Endodermal cell (in vitro differentiated cells): ENCODE data around the gene RAB7B. TPM values are rescaled to one million over a fixed set of nuclear protein-coding genes. Genes with fewer than 3 reads are reported as not detected.

Experiments
- DNase-seq: peaks from one replicate; pipeline ENCODE4 v3.0.0-alpha.2; 2017
- H3K27ac ChIP-seq: 2 replicates; pipeline ENCODE4 v1.5.1; 2013; ENCODE audit warnings: mild to moderate bottlenecking, low read depth, low read length, moderate library complexity
- H3K27me3 ChIP-seq: 2 replicates; pipeline ENCODE4 v1.6.1; 2013; ENCODE audit warnings: mild to moderate bottlenecking, low read length, moderate library complexity; ENCODE audit not compliant: insufficient read depth, control insufficient read depth, poor library complexity, severe bottlenecking
- H3K36me3 ChIP-seq: 2 replicates; pipeline ENCODE4 v1.7.0; 2013; ENCODE audit warnings: mild to moderate bottlenecking, low read length, moderate library complexity; ENCODE audit not compliant: control insufficient read depth, insufficient read depth
- H3K4me1 ChIP-seq: one replicate; pipeline ENCODE4 v1.7.0; 2013; ENCODE audit warnings: low read length; ENCODE audit not compliant: control insufficient read depth, insufficient read depth
- H3K4me3 ChIP-seq: 2 replicates; pipeline ENCODE4 v1.5.1; 2013; ENCODE audit warnings: mild to moderate bottlenecking, low read length, moderate library complexity
- H3K9ac ChIP-seq: 2 replicates; pipeline ENCODE4 v1.6.1; 2013; ENCODE audit warnings: mild to moderate bottlenecking, low read length, moderate library complexity; ENCODE audit not compliant: poor library complexity, severe bottlenecking; ENCODE audit errors: extremely low read depth
- H3K9me3 ChIP-seq: 2 replicates; pipeline ENCODE4 v1.6.1; 2013; ENCODE audit warnings: mild to moderate bottlenecking, low read length, moderate library complexity; ENCODE audit not compliant: control insufficient read depth
- H3K27ac Mint-ChIP-seq: 2 replicates; pipeline ENCODE4 v1.8.0; 2020; ENCODE audit warnings: mixed read lengths
- H3K27me3 Mint-ChIP-seq: 2 replicates; pipeline ENCODE4 v1.8.0; 2021; ENCODE audit warnings: mild to moderate bottlenecking, mixed read lengths; ENCODE audit not compliant: insufficient read depth
- H3K36me3 Mint-ChIP-seq: 2 replicates; pipeline ENCODE4 v1.8.0; 2020; ENCODE audit warnings: low read depth, mixed read lengths
- H3K4me1 Mint-ChIP-seq: 2 replicates; pipeline ENCODE4 v1.8.0; 2020; ENCODE audit warnings: mixed read lengths
- H3K4me3 Mint-ChIP-seq: 2 replicates; pipeline ENCODE4 v1.8.0; 2020; ENCODE audit warnings: mild to moderate bottlenecking, moderate library complexity, mixed read lengths
- H3K9me3 Mint-ChIP-seq: 2 replicates; pipeline ENCODE4 v1.8.0; 2020; ENCODE audit warnings: mild to moderate bottlenecking, mixed read lengths
- WGBS, 2 experiments: methylation state at CpG; one replicate each; pipeline versions ENCODE4 v1.1.5 to v1.1.7; 2013; ENCODE audit warnings: missing lambda C conversion rate in 2 of 2, mixed read lengths in 1 of 2; ENCODE audit not compliant: insufficient coverage in 1 of 2, insufficient read length in 1 of 2; 5-methylcytosine and 5-hydroxymethylcytosine counted together
- total RNA-seq, 2 donors: library from RNA; stranded (reverse); fragmentation: NEBNext Ultra II Directional in 1 of 2; extraction: Animal tissue kit (Norgen Biotek cat#: 25700) in 1 of 2; gene quantifications; 2 replicates in 1 of 2; 3 replicates in 1 of 2; pipeline ENCODE4 v1.2.1, GENCODE V29; 2021
- TF ChIP-seq, protein P1 (sequence below): fragments of 200-600 bp; sonication (generic); conservative IDR thresholded peaks from 2 replicates; pipeline ENCODE4 v1.5.0; 2021; ENCODE audit warnings: antibody characterized with exemption, mild to moderate bottlenecking

The RAB7B gene
- total RNA-seq, 2 donors from 2014 or later: not detected

DNA sequence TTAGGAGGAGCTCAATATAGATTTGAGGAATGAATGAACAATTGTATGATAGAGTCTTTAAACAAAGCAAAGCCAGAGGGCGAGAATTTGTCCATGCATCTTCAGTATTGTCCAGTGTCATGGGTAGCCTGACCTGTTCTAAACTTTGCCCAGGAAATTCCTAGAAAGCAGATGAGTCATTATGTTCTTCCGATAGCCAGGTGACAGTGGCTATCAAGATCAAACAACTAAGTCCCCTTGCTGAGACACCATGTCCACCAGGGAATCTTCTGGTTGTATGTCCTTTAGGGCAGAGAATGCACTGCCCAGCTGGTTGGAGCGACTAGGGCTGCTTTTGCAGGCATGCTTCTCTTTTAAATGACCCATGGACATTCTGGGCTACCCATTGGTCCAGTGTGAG, 58.1 kb downstream of the RAB7B start:
- Histone ChIP-seq H3K27ac (no peak overlapping the region), H3K27me3 (no peaks in the 10 kb centered on the region), H3K36me3 (no peaks in the 10 kb centered on the region), H3K4me1 (peaks cover 5% of the 10 kb centered on the region), H3K9ac (no peak overlapping the region), H3K9me3 (no peaks in the 10 kb centered on the region), H3K4me3 (no peak overlapping the region)
- TF ChIP-seq, protein P1, sequence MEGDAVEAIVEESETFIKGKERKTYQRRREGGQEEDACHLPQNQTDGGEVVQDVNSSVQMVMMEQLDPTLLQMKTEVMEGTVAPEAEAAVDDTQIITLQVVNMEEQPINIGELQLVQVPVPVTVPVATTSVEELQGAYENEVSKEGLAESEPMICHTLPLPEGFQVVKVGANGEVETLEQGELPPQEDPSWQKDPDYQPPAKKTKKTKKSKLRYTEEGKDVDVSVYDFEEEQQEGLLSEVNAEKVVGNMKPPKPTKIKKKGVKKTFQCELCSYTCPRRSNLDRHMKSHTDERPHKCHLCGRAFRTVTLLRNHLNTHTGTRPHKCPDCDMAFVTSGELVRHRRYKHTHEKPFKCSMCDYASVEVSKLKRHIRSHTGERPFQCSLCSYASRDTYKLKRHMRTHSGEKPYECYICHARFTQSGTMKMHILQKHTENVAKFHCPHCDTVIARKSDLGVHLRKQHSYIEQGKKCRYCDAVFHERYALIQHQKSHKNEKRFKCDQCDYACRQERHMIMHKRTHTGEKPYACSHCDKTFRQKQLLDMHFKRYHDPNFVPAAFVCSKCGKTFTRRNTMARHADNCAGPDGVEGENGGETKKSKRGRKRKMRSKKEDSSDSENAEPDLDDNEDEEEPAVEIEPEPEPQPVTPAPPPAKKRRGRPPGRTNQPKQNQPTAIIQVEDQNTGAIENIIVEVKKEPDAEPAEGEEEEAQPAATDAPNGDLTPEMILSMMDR: no peak
- 90 to 91% methylated on average over 3 of the region's 3 CpGs for WGBS, 2 experiments
- Mint-ChIP-seq H3K4me1 (peaks cover 36% of the 10 kb centered on the region), H3K4me3 (no peak overlapping the region), H3K9me3 (no peaks in the 10 kb centered on the region), H3K27me3 (peaks cover 20% of the 10 kb centered on the region), H3K27ac (no peak overlapping the region), H3K36me3 (no peaks in the 10 kb centered on the region)
- no peak for DNase-seq

DNA sequence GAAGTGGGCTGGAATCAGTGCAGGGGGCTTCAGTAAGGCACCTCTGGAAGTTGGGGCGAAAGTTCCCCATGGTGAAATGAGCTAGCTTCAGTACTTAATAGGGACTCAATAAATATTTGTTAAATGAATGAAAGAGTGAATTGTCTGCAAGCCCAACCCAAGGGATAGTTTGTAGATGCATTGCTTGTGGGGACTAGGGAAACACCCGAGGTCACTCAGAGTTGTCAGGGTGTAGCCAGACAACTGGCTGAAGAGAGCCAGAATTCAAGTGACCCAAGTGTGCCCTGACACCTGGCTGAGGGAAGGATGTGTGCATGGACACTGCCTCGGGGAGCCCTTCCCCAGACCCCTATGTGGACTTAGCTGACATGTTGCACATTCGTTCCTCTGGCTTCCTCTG, 58.7 kb downstream of the RAB7B start:
- H3K4me1 Mint-ChIP-seq: peaks cover 41% of the 10 kb centered on the region
- Histone ChIP-seq H3K27me3 (no peaks in the 10 kb centered on the region), H3K9ac (no peak overlapping the region), H3K27ac (no peak overlapping the region), H3K4me1 (peaks cover 8% of the 10 kb centered on the region), H3K4me3 (no peak overlapping the region), H3K36me3 (no peaks in the 10 kb centered on the region), H3K9me3 (no peaks in the 10 kb centered on the region)
- DNase-seq: no peak
- no peak overlapping the region for H3K27ac Mint-ChIP-seq
- TF ChIP-seq, protein P1: no peak
- no peak overlapping the region for H3K4me3 Mint-ChIP-seq
- peaks cover 20% of the 10 kb centered on the region for H3K27me3 Mint-ChIP-seq
- no peaks in the 10 kb centered on the region for H3K9me3 Mint-ChIP-seq
- H3K36me3 Mint-ChIP-seq: no peaks in the 10 kb centered on the region
- 84 to 94% methylated on average over 2 to 4 of the region's 4 CpGs for WGBS, 2 experiments

- DNase-seq: no peak
- Histone ChIP-seq H3K4me1 (peaks cover 8% of the 10 kb centered on the region), H3K27me3 (no peaks in the 10 kb centered on the region), H3K9me3 (no peaks in the 10 kb centered on the region), H3K4me3 (no peak within 1 kb of the TSS), H3K9ac (no peak within 1 kb of the TSS), H3K27ac (no peak within 1 kb of the TSS), H3K36me3 (no peaks in the 10 kb centered on the region)
- Mint-ChIP-seq H3K27me3 (peaks cover 24% of the 10 kb centered on the region), H3K36me3 (no peaks in the 10 kb centered on the region), H3K4me1 (peaks cover 48% of the 10 kb centered on the region), H3K27ac (no peak within 1 kb of the TSS), H3K9me3 (no peaks in the 10 kb centered on the region), H3K4me3 (no peak within 1 kb of the TSS)
- TF ChIP-seq, protein P1: no peak
- 74 to 91% methylated on average over 5 to 7 of the region's 7 CpGs for WGBS, 2 experiments
Observed at GRCh38 chr1:205943245-205943644, 60.0 kb downstream of the RAB7B start, which contains the start of gene SLC26A9. SLC26A9 (minus strand) TSS chr1:205943456; CDS start chr1:205935820, 7,636 bp downstream.
